Lower leg skin (tissue), 3 donors: Measurements from ENCODE around the gene ARMC12.

Experiments
- POLR2A ChIP-seq, 2 donors: fragments of 450-650 bp; IDR thresholded peaks; one replicate each; pipeline ENCODE4 v1.6.1; 2016 to 2017; ENCODE audit warnings: antibody characterized with exemption in 2 of 2, mild to moderate bottlenecking in 1 of 2, moderate library complexity in 1 of 2
- TF ChIP-seq, protein P1 (sequence below), 3 donors: fragments of 450-650 bp; IDR thresholded peaks; one replicate each; pipeline ENCODE4 v1.5.1; 2016; ENCODE audit warnings: antibody characterized with exemption in 3 of 3, mild to moderate bottlenecking in 3 of 3, moderate library complexity in 2 of 3

DNA sequence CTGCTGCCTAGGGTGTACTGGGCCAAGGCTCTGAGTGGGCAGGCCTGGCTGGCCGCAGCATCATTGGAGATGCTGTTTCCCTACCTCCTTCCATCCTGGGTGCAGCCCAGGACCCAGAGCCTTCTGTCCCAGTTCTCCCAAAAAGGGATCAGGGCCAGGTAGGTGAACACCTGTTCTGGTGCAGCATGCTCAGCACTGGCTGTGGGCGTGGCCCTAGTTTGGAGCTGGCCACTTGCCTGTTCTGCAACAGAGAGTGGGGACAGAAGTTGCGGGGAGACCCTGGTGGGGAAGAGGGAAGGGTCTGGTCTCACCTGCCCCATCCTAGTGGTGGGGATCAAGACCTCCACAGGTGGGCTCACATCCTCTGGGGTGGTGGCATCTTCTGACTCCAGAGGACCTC is 1.4 kb upstream of the ARMC12 start:
- TF ChIP-seq, protein P1, sequence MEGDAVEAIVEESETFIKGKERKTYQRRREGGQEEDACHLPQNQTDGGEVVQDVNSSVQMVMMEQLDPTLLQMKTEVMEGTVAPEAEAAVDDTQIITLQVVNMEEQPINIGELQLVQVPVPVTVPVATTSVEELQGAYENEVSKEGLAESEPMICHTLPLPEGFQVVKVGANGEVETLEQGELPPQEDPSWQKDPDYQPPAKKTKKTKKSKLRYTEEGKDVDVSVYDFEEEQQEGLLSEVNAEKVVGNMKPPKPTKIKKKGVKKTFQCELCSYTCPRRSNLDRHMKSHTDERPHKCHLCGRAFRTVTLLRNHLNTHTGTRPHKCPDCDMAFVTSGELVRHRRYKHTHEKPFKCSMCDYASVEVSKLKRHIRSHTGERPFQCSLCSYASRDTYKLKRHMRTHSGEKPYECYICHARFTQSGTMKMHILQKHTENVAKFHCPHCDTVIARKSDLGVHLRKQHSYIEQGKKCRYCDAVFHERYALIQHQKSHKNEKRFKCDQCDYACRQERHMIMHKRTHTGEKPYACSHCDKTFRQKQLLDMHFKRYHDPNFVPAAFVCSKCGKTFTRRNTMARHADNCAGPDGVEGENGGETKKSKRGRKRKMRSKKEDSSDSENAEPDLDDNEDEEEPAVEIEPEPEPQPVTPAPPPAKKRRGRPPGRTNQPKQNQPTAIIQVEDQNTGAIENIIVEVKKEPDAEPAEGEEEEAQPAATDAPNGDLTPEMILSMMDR (IDR thresholded peaks at IDR 0.05): no peak
- no peak for TF ChIP-seq POLR2A (IDR thresholded peaks at IDR 0.05)
